ENCODE results near the gene ZNF446.
"Not testable (repeated sequence)": the region's sequence is repeated elsewhere in the genome, so short reads cannot be mapped to it uniquely, and the experiment has no call there.

Gene ZNF446

DNA sequence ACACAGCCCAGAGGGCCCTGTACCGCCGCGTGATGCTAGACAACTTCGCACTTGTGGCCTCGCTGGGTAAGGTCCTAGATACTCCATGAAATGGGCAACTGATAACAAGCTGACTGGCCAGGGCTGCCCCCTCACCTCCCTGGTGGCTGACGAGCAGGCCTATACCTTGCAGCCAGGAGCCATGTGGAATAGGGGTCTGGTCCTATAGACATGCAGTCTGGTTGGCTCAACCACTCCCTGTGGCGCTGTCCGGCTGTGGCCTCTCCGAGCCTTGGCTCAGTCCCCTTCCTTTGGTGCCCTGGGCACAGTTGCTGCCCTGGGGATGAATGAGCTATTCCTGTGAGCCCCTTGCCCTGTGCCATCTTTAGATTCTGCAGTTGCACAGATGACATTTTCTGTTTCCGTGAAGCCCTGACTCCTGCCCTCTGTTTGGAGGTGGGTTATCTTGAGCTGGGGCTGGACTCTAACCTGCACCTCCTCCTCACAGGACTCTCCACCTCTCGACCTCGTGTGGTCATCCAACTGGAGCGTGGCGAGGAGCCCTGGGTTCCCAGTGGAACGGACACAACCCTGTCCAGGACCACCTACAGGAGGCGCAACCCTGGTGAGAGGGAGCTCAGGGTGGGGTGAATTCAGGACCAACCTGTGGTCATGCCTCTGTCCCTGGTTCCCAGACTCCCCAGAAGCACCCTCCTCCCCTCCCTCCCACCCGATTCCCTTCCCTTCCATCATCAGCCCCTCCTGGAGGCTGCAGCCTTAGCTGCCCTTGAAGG, 6.7 kb upstream of the ZNF446 start:
- in situ Hi-C loops (cut with HindIII; ENCODE audit: low sequenced_read_pairs): no loop called here

DNA sequence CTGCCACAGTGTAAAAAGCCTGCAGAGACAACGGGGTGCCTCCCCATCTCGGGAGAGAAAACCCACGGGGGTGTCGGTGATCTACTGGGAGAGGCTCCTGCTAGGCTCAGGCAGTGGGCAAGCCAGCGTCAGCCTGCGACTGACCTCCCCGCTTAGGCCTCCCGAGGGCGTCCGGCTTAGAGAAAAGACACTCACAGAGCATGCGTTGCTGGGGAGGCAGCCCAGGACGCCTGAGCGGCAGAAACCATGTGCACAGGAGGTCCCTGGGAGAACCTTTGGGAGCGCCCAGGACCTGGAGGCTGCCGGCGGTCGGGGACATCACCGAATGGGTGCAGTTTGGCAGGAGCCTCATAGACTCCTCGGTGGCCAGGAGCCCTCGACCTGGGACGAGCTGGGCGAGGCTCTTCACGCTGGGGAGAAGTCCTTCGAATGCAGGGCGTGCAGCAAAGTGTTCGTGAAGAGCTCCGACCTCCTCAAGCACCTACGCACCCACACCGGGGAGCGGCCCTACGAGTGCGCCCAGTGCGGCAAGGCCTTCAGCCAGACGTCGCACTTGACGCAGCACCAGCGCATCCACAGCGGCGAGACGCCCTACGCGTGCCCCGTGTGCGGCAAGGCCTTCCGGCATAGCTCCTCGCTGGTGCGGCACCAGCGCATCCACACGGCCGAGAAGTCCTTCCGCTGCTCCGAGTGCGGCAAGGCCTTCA, 5.2 kb upstream of the ZNF446 start:
- in situ Hi-C loops (cut with HindIII; ENCODE audit: low sequenced_read_pairs): not testable (repeated sequence)

DNA sequence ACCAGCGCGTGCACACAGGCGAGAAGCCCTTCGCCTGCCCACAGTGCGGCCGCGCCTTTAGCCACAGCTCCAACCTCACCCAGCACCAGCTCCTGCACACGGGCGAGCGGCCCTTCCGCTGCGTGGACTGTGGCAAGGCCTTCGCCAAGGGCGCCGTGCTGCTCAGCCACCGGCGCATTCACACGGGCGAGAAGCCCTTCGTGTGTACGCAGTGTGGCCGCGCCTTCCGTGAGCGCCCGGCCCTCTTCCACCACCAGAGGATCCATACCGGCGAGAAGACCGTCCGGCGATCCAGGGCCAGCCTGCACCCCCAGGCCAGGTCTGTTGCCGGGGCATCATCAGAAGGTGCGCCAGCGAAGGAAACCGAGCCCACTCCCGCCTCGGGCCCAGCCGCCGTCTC, 4.4 kb upstream of the ZNF446 start:
- in situ Hi-C loops (cut with HindIII; ENCODE audit: low sequenced_read_pairs): no loop called here

DNA sequence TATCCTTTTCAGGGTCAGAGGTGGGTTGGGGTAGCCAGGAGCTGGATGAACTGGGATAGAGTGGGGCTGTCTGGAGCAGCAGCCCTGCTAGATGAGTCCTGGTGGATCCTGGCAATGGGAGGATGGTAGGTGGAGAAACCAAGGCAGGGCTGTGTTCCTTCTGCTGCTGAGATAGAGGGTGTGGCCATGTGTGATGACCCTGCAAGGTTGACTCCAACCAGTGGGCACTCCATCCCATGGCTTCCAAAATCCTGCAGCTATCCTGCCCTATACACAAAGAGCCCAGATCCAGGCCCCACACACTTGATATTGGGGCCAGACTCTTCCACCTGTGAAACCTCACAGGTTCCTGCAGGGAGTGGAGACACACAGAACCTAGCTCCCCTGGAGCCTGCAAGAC, 2.4 kb upstream of the ZNF446 start:
- in situ Hi-C loops (cut with HindIII; ENCODE audit: low sequenced_read_pairs): no loop called here

DNA sequence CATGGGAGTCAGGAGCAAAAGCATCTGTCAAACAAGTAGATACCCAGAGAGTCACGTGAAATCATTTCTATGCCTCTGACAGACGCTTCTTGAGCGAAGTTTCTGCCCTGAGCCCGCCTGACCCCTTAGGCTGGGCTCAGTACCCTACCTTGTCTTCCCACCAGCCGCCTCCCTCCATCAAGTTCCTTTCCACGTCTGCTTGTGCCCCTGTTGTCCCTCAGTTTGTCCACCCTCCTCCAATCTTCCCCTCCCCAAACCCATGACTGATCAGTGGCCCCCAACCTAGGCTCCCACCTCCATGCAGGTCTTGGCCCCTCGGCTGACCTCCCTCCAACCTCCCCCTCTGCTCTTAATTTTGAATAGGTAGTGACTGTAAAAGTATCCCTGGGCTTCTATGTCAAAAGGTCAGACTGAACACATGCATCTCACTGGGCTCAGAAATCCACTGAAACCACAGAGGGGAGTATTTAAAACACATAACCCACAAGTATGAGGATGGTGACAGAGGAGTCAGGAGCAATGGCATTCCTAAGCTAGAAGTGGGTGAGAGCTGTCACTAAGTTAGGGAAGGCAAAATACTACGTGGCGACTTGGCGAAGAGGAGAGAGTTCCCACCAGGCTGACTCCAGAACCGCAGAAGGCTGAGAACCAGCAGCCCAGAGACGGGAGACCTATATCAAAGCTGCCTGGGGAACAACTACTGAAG, 1.7 kb upstream of the ZNF446 start:
- in situ Hi-C loops (cut with HindIII; ENCODE audit: low sequenced_read_pairs): no loop called here

DNA sequence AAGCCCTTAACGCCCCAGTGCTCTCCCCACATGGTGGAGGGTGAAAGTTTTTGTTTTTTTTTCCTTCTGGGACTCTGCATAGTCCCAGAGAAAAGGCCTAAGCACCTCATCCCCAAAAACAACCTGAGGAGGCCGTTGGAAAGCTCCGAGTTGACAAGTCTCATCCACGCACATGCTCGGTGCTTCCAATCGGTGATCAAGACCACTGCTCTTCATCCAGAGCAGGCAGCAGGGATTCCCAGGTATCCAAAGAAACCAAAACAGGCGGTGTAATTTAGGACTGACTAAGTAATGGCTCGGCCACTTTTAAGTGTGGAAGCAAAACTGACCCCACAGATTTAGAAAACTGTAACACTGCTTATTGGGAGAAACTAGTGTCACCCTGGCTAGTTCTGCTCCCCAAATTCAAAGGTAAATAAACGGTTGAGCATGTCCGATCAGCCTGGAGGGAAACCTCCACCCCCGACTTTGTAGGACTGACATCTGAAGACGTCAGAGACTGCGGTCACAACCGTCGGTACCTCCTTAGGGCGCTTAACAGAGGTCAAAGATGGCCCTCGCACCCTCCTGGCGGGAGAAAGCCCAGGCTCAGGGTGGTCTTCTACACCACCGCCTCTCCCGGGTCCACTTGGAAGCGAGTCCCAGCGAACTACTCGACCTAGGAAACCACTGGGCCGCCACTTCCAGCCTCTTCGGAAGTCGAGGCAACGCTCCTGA, 997 bp upstream of the ZNF446 start:
- in situ Hi-C loops (cut with HindIII; ENCODE audit: low sequenced_read_pairs): no loop called here

DNA sequence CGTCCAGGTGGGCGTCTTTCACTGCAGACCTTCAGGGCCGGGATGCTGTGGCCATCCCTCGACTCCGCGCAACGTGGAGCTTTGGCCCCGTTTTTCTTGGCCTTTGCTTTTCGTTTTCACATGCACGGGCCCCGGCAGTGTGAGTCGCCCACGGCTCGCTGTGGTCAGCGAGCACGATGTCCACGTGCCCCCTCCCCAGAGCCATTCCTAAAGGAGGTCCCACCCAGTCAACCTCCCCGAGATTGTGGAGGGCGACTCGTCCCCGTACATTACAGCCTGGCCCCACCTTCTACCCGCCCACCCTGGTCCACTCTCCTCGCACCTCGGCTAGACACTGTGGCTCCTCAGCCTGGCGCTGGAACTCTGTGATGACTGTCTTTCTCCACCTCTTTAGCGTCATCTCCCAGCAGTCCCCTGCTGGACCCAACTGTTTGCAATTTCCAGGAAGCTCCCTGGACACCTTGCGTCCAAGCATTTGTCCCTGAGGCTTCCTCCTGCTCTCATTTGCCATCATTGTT, 405 bp downstream of the ZNF446 start:
- in situ Hi-C loops (cut with HindIII; ENCODE audit: low sequenced_read_pairs): no loop called here

DNA sequence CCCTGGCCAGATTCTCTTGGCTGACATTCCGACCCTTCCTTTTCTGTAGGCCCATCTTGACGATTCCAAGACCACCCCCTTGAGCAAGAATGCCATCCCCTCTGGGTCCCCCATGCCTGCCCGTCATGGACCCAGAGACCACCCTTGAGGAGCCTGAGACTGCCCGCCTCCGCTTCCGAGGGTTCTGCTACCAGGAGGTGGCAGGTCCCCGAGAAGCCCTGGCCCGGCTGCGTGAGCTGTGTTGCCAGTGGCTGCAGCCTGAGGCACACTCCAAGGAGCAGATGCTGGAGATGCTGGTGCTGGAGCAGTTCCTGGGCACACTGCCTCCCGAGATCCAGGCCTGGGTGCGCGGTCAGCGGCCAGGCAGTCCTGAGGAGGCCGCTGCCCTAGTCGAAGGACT, 978 bp downstream of the ZNF446 start:
- in situ Hi-C loops (cut with HindIII; ENCODE audit: low sequenced_read_pairs): no loop called here

DNA sequence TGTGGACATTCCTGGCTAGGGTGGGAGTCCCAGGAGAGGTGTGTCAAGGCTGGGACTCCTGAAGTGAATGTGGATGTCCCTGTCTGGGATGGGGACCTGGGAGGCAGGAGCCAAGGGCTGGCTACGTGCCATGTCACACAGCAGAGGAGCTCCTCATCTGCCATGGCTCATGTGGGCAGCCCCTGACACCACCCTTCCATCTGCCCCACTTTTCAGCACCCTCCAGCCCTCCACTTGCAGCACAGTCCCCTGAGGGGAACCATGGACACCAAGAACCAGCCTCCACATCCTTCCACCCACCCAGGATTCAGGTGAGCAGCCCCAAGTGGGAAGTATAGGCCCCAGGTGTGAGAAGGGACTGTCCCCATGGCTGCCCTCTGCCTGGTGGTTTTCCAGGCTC, 1.7 kb downstream of the ZNF446 start:
- in situ Hi-C loops (cut with HindIII; ENCODE audit: low sequenced_read_pairs): no loop called here

DNA sequence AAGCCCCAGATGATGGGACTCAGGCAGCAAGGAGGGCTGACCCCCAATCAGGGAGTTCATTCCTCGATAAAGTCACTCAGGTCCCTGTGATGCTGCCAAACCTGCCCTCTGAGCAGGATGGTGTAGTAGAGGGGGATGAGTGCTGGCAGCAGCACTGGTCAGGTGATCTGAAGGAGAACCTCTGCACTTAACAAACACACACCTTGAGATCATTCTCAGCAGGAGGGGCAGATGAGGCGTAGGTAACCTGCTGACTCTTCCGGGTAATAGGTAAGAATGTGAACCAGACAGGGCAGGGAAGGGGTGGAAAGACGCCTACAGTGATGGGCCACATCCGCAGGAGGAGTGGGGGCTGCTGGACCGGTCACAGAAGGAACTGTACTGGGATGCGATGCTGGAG, 3.2 kb downstream of the ZNF446 start:
- in situ Hi-C loops (cut with HindIII; ENCODE audit: low sequenced_read_pairs): no loop called here

DNA sequence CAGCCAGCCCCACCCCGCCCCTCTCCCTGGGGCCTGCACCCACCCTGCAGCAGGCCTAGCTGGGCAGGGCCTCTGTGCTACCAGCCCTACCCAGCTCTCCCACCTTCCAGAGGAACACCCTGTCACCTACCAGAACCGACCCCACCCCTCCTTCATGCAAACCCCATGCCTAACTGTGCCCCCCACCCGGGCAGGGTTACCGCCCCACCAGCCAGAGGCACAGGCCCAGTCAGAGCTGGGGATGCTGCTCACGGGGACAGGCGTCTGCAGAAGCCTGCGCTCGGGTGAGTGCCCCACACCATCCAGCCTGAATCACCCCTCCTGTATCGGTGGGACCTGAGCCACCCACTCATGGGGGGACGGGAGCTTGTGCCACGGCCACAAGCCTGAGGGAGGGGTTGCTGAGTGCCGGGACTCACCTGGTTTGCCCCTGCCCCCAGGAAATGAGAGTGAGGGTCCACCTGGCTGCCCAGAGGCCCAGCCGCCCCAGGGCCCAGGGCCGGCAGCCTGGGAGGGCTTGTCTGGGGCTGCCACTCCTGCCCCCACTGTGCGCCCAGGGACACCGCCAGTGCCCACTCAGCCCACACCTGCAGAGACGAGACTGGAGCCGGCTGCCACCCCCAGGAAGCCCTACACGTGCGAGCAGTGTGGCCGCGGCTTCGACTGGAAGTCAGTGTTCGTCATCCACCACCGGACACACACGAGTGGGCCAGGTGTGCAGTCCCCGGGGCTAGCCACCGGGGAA, 3.8 kb downstream of the ZNF446 start:
- in situ Hi-C loops (cut with HindIII; ENCODE audit: low sequenced_read_pairs): no loop called here

DNA sequence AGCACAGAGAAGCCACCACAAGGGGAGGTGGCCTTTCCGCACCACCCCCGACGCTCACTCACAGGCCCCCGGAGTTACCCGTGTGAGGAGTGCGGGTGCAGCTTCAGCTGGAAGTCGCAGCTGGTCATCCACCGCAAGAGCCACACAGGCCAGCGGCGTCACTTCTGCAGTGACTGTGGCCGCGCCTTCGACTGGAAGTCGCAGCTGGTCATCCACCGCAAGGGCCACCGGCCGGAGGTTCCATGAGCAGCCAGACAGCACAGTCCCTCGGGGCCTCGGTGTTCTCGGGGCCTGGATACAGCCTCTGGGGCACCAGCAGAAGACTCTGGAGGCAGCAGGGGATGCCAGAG, 4.3 kb downstream of the ZNF446 start:
- in situ Hi-C loops (cut with HindIII; ENCODE audit: low sequenced_read_pairs): no loop called here

DNA sequence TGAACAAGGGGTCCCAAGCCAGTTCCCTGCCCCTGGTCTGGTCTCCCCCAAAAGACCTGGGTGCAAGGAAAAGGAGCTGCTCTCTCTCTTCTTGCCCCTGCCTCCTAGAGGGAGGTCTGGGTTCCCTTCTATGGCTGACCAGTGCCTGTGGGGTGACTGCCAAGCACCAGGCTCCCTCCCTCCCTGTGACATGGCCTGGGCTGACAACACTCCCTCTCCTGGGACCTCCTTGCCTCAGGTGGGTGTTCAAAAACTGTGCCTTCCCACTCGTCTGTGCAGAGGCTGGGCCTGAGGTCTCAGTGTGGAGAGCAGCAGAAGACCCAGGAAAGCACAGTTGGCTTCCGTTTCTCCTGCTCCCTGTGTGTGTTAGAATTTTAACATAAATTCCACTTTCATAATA, 4.7 kb downstream of the ZNF446 start:
- in situ Hi-C loops (cut with HindIII; ENCODE audit: low sequenced_read_pairs): no loop called here

DNA sequence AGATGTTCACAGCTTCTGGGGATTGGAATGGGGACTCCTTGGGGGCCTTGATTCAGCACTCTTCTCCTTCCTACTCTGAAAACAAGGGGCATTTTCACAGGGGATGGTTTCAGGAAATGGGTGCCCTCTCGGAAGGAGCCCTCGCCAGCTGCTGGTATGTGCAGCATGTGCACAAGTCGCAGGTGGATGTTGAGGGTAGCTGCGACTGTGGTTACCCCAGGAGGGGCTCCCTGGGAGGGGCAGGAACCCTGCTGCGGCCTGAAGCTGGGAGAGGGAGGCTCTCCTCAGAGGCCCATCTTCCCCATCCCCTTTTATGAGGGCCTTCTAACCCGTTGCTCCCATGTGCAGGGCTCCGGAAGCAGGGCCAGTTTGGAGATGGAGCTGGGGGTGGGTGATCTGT, 6.2 kb downstream of the ZNF446 start:
- in situ Hi-C loops (cut with HindIII; ENCODE audit: low sequenced_read_pairs): no loop called here

DNA sequence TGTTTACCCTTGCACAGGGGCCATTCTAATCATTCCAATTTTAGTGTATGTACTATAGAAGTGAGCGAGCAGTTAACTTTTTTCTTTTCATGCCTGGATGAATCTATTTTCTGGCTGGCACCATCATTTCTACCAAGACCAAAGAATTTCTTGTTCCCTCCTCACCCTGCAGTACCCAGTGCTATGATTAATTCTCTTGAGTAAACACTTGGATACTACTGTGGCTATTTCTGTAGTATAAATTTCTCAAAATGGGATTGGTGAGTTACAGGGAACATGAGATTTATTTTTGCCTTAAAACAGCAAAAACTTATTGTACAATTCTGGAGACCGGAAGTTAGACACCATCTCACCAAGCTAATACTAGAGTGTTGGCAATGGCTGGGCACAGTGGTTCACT, 7.6 kb downstream of the ZNF446 start:
- in situ Hi-C loops (cut with HindIII; ENCODE audit: low sequenced_read_pairs): no loop called here

DNA sequence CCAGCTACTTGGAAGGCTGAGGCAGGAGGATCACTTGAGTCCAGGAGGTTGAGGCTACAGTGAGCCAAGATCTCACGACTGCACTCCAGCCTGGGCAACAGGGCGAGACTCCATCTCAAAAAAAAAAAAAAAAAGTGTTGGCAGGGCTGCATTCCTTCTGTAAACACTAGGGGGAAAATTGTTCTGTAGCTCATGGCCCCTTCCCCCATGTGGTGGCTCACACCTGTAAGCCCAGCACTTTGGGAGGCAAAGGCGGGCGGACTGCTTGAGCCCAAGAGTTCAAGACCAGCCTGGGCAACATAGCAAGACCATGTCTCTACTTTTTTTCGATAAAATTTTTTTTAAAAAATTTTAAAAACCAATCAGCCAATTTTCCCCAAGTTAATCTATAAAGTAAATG, 8.2 kb downstream of the ZNF446 start:
- in situ Hi-C loops (cut with HindIII; ENCODE audit: low sequenced_read_pairs): not testable (repeated sequence)

DNA sequence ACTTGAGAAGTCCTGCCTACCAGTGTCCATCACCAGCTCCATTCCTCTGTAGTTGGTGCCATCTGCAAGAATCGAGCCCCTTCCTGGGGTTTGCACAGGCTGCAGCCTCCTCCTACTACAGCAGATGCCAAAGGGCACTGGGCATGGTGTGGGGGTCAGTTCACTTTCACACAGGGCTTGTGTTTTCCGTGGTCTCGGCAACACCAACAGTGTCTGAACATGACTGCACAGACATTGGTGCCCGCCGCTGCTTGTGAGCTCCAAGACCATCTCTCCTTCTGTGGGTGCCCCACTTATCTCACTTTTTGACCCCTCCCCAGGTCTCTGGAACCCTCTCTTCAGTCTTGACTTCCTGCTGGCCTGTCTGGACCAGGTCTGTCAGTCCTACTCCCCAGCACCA, 15.2 kb downstream of the ZNF446 start:
- in situ Hi-C loops (cut with HindIII; ENCODE audit: low sequenced_read_pairs): no loop called here

DNA sequence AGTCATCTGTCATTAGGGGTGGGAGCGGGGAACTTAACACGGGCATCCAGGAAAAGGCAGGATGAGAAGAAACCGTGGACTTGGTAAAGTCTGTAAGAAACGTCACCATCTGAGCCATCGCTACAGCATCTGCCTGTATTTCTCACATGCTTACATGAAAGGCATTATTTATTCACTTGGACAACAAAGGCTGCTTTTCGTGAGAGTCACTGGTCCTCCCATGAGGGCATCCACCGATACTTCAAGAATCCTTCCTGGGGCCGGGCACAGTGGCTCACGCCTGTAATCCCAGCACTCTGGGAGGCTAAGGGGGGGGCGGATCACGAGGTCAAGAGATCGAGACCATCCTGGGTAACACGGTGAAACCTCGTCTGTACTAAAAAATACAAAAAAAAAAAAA, 16.1 kb downstream of the ZNF446 start:
- in situ Hi-C loops (cut with HindIII; ENCODE audit: low sequenced_read_pairs): no loop called here

DNA sequence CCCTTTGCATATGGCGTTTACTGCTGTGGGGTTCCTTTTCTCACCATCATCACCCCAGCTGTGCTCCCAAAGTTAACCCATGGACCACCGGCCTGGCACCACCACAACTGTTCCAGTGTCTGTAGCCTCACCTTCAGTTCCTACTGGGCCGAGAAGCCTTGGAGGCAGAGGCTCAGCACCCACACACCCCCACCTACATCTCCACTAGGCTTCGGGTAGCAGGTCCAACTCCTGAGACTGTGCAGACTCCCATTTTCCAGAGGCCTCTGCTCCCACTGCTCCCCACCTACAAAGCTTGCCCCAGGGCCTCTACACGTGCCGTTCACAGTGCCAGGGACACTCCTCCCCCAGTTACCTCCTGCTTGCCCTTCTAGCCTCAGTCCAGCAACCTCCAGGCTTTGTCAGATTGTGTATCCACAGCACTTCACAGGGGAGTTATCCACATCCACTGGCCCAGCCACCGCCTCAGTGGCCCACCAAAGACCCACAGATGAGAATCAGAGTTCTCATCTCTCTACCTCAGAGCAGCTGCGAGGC, 21.6 kb downstream of the ZNF446 start:
- in situ Hi-C loops (cut with HindIII; ENCODE audit: low sequenced_read_pairs): no loop called here

DNA sequence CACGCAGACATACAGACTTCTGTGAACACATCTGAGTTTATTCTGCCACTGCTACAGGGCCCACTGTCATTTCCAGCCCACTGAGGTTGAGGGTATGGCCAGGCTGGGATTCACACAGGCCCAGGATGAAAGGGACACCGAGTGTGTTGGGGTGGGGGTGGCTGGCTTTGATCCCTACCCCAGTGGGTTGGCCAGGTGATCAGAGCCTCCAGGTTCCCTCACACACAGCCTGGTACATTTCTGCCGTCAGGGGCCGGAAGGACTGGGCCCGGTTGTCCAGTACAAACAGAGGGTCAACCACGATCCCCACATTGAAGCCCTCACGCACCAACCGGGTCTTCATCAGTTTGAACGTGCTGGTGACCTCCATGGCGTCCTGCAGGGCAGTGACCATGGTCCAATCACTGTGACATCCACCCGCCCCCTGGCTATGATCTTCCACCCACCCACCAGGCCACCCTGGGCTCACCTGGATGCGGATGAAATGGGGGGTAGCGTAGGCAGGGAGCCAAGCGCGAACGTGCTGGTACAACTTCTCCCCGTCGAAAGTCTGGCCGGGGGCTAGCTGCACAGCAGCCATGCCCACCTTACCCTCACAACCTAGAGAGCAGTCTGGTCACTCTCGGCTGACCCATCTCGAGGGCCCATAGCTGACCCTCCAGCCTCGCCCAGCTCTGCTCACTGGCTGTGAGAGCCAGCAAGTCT, 22.3 kb downstream of the ZNF446 start:
- in situ Hi-C loops (cut with HindIII; ENCODE audit: low sequenced_read_pairs): no loop called here

Data from DLD1 (cell line).